ENCODE measurements around the gene LIAS.

Gene LIAS

GRCh38 chr4:39516407-39516966 lies 57.6 kb downstream of the LIAS start:
- TF ChIP-seq, protein P1, sequence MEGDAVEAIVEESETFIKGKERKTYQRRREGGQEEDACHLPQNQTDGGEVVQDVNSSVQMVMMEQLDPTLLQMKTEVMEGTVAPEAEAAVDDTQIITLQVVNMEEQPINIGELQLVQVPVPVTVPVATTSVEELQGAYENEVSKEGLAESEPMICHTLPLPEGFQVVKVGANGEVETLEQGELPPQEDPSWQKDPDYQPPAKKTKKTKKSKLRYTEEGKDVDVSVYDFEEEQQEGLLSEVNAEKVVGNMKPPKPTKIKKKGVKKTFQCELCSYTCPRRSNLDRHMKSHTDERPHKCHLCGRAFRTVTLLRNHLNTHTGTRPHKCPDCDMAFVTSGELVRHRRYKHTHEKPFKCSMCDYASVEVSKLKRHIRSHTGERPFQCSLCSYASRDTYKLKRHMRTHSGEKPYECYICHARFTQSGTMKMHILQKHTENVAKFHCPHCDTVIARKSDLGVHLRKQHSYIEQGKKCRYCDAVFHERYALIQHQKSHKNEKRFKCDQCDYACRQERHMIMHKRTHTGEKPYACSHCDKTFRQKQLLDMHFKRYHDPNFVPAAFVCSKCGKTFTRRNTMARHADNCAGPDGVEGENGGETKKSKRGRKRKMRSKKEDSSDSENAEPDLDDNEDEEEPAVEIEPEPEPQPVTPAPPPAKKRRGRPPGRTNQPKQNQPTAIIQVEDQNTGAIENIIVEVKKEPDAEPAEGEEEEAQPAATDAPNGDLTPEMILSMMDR (IDR thresholded peaks at IDR 0.05): no peak

DNA sequence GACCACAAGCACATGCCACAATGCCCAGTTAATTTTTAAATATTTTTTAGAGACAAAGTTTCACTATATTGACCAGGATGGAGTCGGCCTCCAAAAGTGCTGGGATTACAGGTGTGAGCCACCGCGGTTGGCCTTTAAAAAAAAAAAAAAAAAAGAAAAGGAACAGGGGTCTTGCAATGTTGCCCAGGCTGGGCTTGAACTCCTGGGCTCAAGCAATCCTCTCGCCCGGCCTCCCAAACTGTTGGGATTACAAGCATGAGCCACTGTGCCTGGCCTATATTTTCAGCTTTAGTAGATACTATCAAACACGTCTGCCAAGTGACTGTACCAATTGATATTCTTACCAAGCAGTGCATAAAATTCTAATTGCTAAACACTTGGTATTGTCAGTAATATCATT lies 59.6 kb downstream of the LIAS start:
- TF ChIP-seq, protein P1 (IDR thresholded peaks at IDR 0.05): no peak

DNA sequence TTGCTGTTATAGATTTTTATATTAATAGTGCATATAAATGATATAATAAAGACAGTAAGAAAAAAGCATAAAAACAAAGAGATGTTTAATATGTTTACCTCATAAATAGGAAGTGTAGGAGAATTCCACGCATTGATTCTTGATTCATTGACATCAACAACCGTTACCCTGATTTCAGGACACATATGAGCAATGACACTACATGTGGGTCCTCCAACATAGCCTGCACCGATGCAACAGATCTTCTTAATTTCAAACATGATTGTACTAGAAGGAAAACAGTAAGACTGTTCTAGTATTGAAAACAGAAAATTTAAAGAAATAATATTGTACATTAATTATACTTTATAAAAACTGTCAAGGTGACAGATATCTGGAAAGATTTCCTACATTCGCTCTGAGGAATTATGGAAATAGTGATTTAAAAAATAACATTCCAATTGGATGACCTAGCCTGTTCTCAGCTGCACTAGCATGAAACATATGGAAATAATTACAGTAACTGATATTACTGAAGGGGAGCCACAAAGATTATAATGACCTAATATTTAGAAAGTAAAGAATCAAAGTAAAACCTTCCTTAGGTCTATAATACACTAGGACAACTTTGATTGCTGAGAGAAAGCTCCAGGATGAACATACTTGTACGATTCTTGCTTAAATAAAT lies 62.5 kb downstream of the LIAS start:
- TF ChIP-seq, protein P1 (IDR thresholded peaks at IDR 0.05): no peak

- TF ChIP-seq, protein P1 (IDR thresholded peaks at IDR 0.05): no peak
These were observed 63.2 kb downstream of the LIAS start for GRCh38 chr4:39522068-39522467.

DNA sequence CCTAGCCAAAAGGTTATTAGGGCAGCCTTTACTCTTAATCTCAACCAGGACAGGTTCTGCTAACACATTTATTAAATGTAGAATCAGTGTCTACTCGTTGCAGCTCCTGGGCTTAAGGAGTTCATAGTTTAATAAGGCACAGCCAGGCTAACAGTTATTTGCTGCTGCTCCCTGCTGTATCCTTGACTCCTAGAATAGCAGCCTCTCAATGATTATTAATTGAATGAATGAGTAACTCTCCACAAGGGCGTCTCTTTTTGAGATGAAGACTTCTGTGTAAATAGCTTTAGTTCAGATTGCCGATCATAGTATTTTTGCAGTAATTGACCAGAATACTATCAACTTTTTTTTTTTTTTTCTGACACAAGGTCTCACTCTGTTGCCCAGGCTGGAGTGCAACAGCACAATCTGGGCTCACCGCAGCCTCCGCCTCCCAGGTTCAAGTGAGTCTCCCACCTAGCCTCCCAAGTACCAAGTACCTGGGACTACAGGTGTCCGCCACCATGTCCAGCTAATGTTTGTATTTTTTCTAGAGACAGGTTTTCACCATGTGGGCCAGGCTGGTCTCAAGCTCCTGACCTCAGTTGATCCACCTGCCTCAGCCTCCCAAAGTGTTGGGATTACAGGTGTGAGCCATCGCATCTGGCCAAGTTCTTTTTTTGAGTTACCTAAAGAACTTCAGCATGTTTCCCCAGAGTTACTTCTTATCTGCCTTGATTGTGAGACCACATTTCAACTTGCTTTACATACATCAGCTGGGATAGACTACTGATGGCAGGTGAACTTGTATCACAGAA lies 65.5 kb downstream of the LIAS start:
- TF ChIP-seq, protein P1 (IDR thresholded peaks at IDR 0.05): no peak

GRCh38 chr4:39525822-39526690 lies 67.2 kb downstream of the LIAS start:
- TF ChIP-seq, protein P1 (IDR thresholded peaks at IDR 0.05): no peak

GRCh38 chr4:39526765-39527295 lies 68.0 kb downstream of the LIAS start:
- TF ChIP-seq, protein P1 (IDR thresholded peaks at IDR 0.05): no peak

All from LNCAP (cell line).